H1 (cell line): ENCODE data around the gene LMNTD2. TPM values are rescaled to one million over a fixed set of nuclear protein-coding genes. Genes with fewer than 3 reads are reported as not detected.

Experiments
- CTCF ChIA-PET: fragments of 300-600 bp; sonication (Branson Sonifier 250); formaldehyde crosslinking; loops from one replicate; lab custom pipeline; 2021; ENCODE audit not compliant: partially characterized antibody; lab: Charles Lee
- POLR2A ChIA-PET: fragments of 300-600 bp; sonication (Branson Sonifier 250); formaldehyde crosslinking; loops from one replicate; lab custom pipeline; 2021; ENCODE audit warnings: inconsistent platforms; ENCODE audit not compliant: partially characterized antibody; lab: Charles Lee
- DNase-seq, 2 experiments: peaks; one replicate each; pipeline versions ENCODE4 v3.0.0 to v3.0.0-alpha.2; 2010 to 2022; ENCODE audit warnings: low spot score in 2 of 2, low read depth in 1 of 2, mixed read lengths in 1 of 2
- FAIRE-seq: peaks from 2 replicates; lab custom pipeline; 2011; peaks lifted over from hg19 to GRCh38; lab: Jason Lieb, UNC
- H2AFZ ChIP-seq: 2 replicates; pipeline ENCODE4 v1.8.1; 2012; ENCODE audit warnings: low read length, inconsistent platforms
- H2AK5ac ChIP-seq: 2 replicates; pipeline ENCODE4 v1.6.1; 2013; ENCODE audit warnings: low read depth, low read length
- H2BK120ac ChIP-seq: replicated peaks from 2 replicates; pipeline ENCODE3; 2013; ENCODE audit warnings: low read depth, low read length, inconsistent platforms
- H2BK12ac ChIP-seq: 2 replicates; pipeline ENCODE4 v1.6.1; 2013; ENCODE audit warnings: low read depth, low read length
- H2BK15ac ChIP-seq: 2 replicates; pipeline ENCODE4 v1.6.1; 2013; ENCODE audit warnings: low read length
- H2BK20ac ChIP-seq: 2 replicates; pipeline ENCODE4 v1.6.1; 2013; ENCODE audit warnings: low read length
- H2BK5ac ChIP-seq: 2 replicates; pipeline ENCODE4 v1.6.1; 2013; ENCODE audit warnings: low read depth, low read length
- H3K14ac ChIP-seq: 2 replicates; pipeline ENCODE4 v1.6.1; 2013; ENCODE audit warnings: inconsistent platforms; ENCODE audit not compliant: insufficient read length
- H3K18ac ChIP-seq: 2 replicates; pipeline ENCODE4 v1.6.1; 2013; ENCODE audit warnings: low read length; ENCODE audit errors: extremely low read depth
- H3K23ac ChIP-seq: 2 replicates; pipeline ENCODE4 v1.6.1; 2013; ENCODE audit warnings: inconsistent platforms; ENCODE audit not compliant: insufficient read length
- H3K23me2 ChIP-seq: 2 replicates; pipeline ENCODE4 v1.6.1; 2013; ENCODE audit warnings: low read depth, low read length
- H3K27ac ChIP-seq: 2 replicates; pipeline ENCODE4 v1.6.1; 2011; ENCODE audit warnings: low read depth, low read length, inconsistent platforms
- H3K27me3 ChIP-seq, 4 experiments: replicated peaks in 1 of 4; 1 replicate in 1 of 4; 2 replicates in 3 of 4; pipeline versions ENCODE4 v1.6.1 to v1.8.1; 2011 to 2013; ENCODE audit warnings: low read length in 3 of 4, mild to moderate bottlenecking in 3 of 4, inconsistent platforms in 2 of 4, mixed read lengths in 2 of 4, moderate library complexity in 1 of 4; ENCODE audit not compliant: control insufficient read depth in 3 of 4, insufficient read depth in 3 of 4; ENCODE audit errors: extremely low read depth in 1 of 4
- H3K36me3 ChIP-seq, 4 experiments: 2 replicates each; pipeline versions ENCODE4 v1.6.1 to v1.8.1; 2011 to 2013; ENCODE audit warnings: mild to moderate bottlenecking in 4 of 4, low read length in 3 of 4, moderate library complexity in 2 of 4, control low read depth in 1 of 4, inconsistent platforms in 1 of 4; ENCODE audit not compliant: insufficient read depth in 4 of 4, control insufficient read depth in 2 of 4
- H3K4ac ChIP-seq: replicated peaks from 2 replicates; pipeline ENCODE3; 2013; ENCODE audit warnings: low read length, low read depth, mixed read lengths, inconsistent platforms; ENCODE audit not compliant: insufficient read length
- H3K4me1 ChIP-seq, 4 experiments: replicated peaks in 1 of 4; 1 replicate in 1 of 4; 2 replicates in 3 of 4; pipeline versions ENCODE4 v1.6.1 to v1.8.1; 2011 to 2013; ENCODE audit warnings: low read length in 3 of 4, inconsistent platforms in 2 of 4, mixed read lengths in 1 of 4; ENCODE audit not compliant: insufficient read depth in 4 of 4, control insufficient read depth in 3 of 4
- H3K4me2 ChIP-seq, 2 experiments: 2 replicates each; pipeline versions ENCODE4 v1.6.1 to v1.8.1; 2011 to 2013; ENCODE audit warnings: low read depth in 2 of 2, low read length in 2 of 2, control low read depth in 1 of 2, inconsistent platforms in 1 of 2, mild to moderate bottlenecking in 1 of 2; ENCODE audit not compliant: insufficient read depth in 1 of 2
- H3K4me3 ChIP-seq, 4 experiments: fragments of 200-600, 300-600 bp in 1 of 4; sonication (generic), shearing (Covaris generic), sonication (Bioruptor Twin) in 1 of 4; 2 replicates each; pipeline versions ENCODE4 v1.5.1 to v1.8.1; 2011 to 2016; ENCODE audit warnings: low read length in 4 of 4, low read depth in 3 of 4, control low read depth in 2 of 4, inconsistent platforms in 2 of 4, mild to moderate bottlenecking in 2 of 4, mixed read lengths in 1 of 4, moderate library complexity in 1 of 4; ENCODE audit not compliant: insufficient read depth in 2 of 4; ENCODE audit errors: extremely low read depth in 1 of 4
- H3K56ac ChIP-seq: replicated peaks from 2 replicates; pipeline ENCODE3; 2013; ENCODE audit warnings: low read depth, mild to moderate bottlenecking, mixed read lengths, low read length, inconsistent platforms; ENCODE audit not compliant: insufficient read length
- H3K79me1 ChIP-seq: 2 replicates; pipeline ENCODE4 v1.6.1; 2013; ENCODE audit warnings: low read depth, low read length, control low read depth
- H3K79me2 ChIP-seq, 2 experiments: 2 replicates each; pipeline versions ENCODE4 v1.6.1 to v1.8.1; 2012 to 2013; ENCODE audit warnings: low read length in 2 of 2, mild to moderate bottlenecking in 2 of 2, inconsistent platforms in 1 of 2; ENCODE audit not compliant: insufficient read depth in 2 of 2, control insufficient read depth in 1 of 2
- H3K9ac ChIP-seq, 4 experiments: replicated peaks in 1 of 4; 1 replicate in 1 of 4; 2 replicates in 3 of 4; pipeline versions ENCODE4 v1.6.1 to v1.8.1; 2011 to 2013; ENCODE audit warnings: low read depth in 3 of 4, low read length in 3 of 4, control low read depth in 2 of 4, mild to moderate bottlenecking in 2 of 4, moderate library complexity in 2 of 4, inconsistent platforms in 1 of 4; ENCODE audit errors: extremely low read depth in 1 of 4
- H3K9me3 ChIP-seq, 2 experiments: 2 replicates each; pipeline versions ENCODE4 v1.6.1 to v1.8.1; 2012 to 2013; ENCODE audit warnings: mild to moderate bottlenecking in 2 of 2, moderate library complexity in 2 of 2, control low read depth in 1 of 2, inconsistent platforms in 1 of 2, low read depth in 1 of 2, low read length in 1 of 2, mixed read lengths in 1 of 2; ENCODE audit not compliant: insufficient read depth in 2 of 2
- H4K20me1 ChIP-seq, 2 experiments: replicated peaks in 1 of 2; 2 replicates each; pipeline versions ENCODE3 to v1.8.1; 2011 to 2013; ENCODE audit warnings: inconsistent platforms in 2 of 2, low read length in 2 of 2, mild to moderate bottlenecking in 1 of 2; ENCODE audit not compliant: insufficient read depth in 2 of 2, control insufficient read depth in 1 of 2
- H4K5ac ChIP-seq: 2 replicates; pipeline ENCODE4 v1.6.1; 2013; ENCODE audit warnings: low read length, low read depth, mixed read lengths, inconsistent platforms; ENCODE audit not compliant: insufficient read length
- H4K8ac ChIP-seq: 2 replicates; pipeline ENCODE4 v1.8.0; 2013; ENCODE audit warnings: mild to moderate bottlenecking, moderate library complexity, low read length, inconsistent platforms; ENCODE audit not compliant: insufficient read depth; ENCODE audit errors: extremely low read depth
- H4K91ac ChIP-seq: replicated peaks from 2 replicates; pipeline ENCODE3; 2013; ENCODE audit warnings: low read length, mixed read lengths, inconsistent platforms; ENCODE audit not compliant: insufficient read length
- BRCA1 ChIP-seq: IDR thresholded peaks from 2 replicates; pipeline ENCODE4 v1.6.1; 2012; ENCODE audit warnings: low read depth, low read length, improper control_type of control experiment
- CBX8 ChIP-seq: fragments of 300-800, 300-1000 bp; sonication (generic); IDR thresholded peaks from 2 replicates; pipeline ENCODE4 v1.7.1; 2016; ENCODE audit warnings: low read depth, low read length, borderline replicate concordance
- CEBPB ChIP-seq: IDR thresholded peaks from 2 replicates; pipeline ENCODE4 v1.6.1; 2012; ENCODE audit warnings: low read depth, low read length
- CHD1 ChIP-seq: IDR thresholded peaks from 2 replicates; pipeline ENCODE4 v1.6.1; 2012; ENCODE audit warnings: low read depth, low read length, improper control_type of control experiment
- GABPA ChIP-seq: IDR thresholded peaks from 2 replicates; pipeline ENCODE4 v1.6.1; 2011; ENCODE audit warnings: mild to moderate bottlenecking, low read length, moderate library complexity, borderline replicate concordance; ENCODE audit not compliant: insufficient read depth
- KDM5A ChIP-seq: fragments of 200-600 bp; IDR thresholded peaks from 2 replicates; pipeline ENCODE4 v1.7.1; 2012; ENCODE audit warnings: mild to moderate bottlenecking, low read length, inconsistent platforms, mixed read lengths
- NRF1 ChIP-seq: IDR thresholded peaks from 2 replicates; pipeline ENCODE4 v1.6.1; 2011; ENCODE audit warnings: mild to moderate bottlenecking, low read depth, low read length, improper control_type of control experiment
- RAD21 ChIP-seq, 2 experiments: IDR thresholded peaks in 1 of 2; conservative IDR thresholded peaks in 1 of 2; 2 replicates each; pipeline ENCODE4 v1.6.1; 2011; ENCODE audit warnings: low read depth in 2 of 2, low read length in 2 of 2, improper control_type of control experiment in 1 of 2, inconsistent platforms in 1 of 2, mild to moderate bottlenecking in 1 of 2, moderate library complexity in 1 of 2
- ZNF274 ChIP-seq: IDR thresholded peaks from 2 replicates; pipeline ENCODE4 v1.7.0; 2012; ENCODE audit warnings: low read length, borderline replicate concordance; ENCODE audit errors: extremely low read depth
- WGBS, 2 experiments: shearing (Covaris generic) in 1 of 2; methylation state at CpG; one replicate each; pipeline versions ENCODE4 v1.1.6 to v1.1.7; 2013 to 2015; ENCODE audit warnings: low lambda C conversion rate in 2 of 2, mixed read lengths in 2 of 2, inconsistent platforms in 1 of 2, low coverage in 1 of 2, missing lambda C conversion rate in 1 of 2; ENCODE audit not compliant: insufficient replicate concordance in 2 of 2, insufficient coverage in 1 of 2, insufficient read length in 1 of 2; ENCODE audit errors: extremely low coverage in 1 of 2, missing lambda C conversion rate in 1 of 2; 5-methylcytosine and 5-hydroxymethylcytosine counted together
- polyA plus RNA-seq, 7 experiments: library from polyadenylated mRNA; depleted of rRNA in 3 of 7; stranded (reverse) in 5 of 7; unstranded in 2 of 7; fragments of >200 nt in 5 of 7; fragments of 200-250 nt in 2 of 7; gene quantifications; 1 replicate in 5 of 7; 2 replicates in 1 of 7; 4 replicates in 1 of 7; pipeline versions ENCODE4 v1.2.1 to v1.2.3, GENCODE V29; 2011 to 2013; ENCODE audit warnings: missing spikeins in 2 of 7, mixed read lengths in 2 of 7
- total RNA-seq: library from RNA; stranded (reverse); fragmentation: NEBNext Ultra II Directional; extraction: Animal tissue kit (Norgen Biotek cat#: 25700); gene quantifications from 2 replicates; pipeline ENCODE4 v1.2.1, GENCODE V29; 2021

Gene LMNTD2
- total and polyA plus RNA-seq, 2 of the 8 experiments (the other 6 are each of a cell fraction or from before 2014, with no cell fraction given) = 1.6 to 3.1 TPM

- POLR2A ChIA-PET = interaction anchor here (1.0 to 1.3 kb wide), 2 partner anchors 9 kb away, joined by 4 read pairs; no protein-coding TSS in a partner anchor
- Histone ChIP-seq H2BK12ac (no peak overlapping the region), H2AFZ (no peak overlapping the region), H2BK5ac (no peak overlapping the region), H3K79me2 (no peaks in the 10 kb centered on the region), H3K23ac (no peak overlapping the region), H3K4ac (no peak overlapping the region), H3K27me3 (no peaks in the 10 kb centered on the region), H4K5ac (no peak overlapping the region), H3K27ac (no peak overlapping the region), H3K4me3 (no peak overlapping the region), H2BK120ac (no peak overlapping the region), H3K18ac (no peak overlapping the region), H2BK15ac (no peak overlapping the region), H3K9ac (no peak overlapping the region), H3K79me1 (no peaks in the 10 kb centered on the region), H3K56ac (no peak overlapping the region), H2AK5ac (no peak overlapping the region)
- FAIRE-seq (no peak), DNase-seq (no peak)
- no peak for TF ChIP-seq BRCA1
- TF ChIP-seq KDM5A = no peak
- no peak for TF ChIP-seq ZNF274
- no peak for TF ChIP-seq CBX8
- no peak for TF ChIP-seq CHD1
- TF ChIP-seq CEBPB = no peak
- TF ChIP-seq NRF1 = no peak
- no peak for TF ChIP-seq RAD21 (IDR thresholded peaks at IDR 0.05 in 1 of 2, conservative IDR thresholded peaks at IDR 0.05 in 1 of 2; ENCODE audit: low read depth in 2 of 2, low read length in 2 of 2)
- TF ChIP-seq GABPA = no peak
- TF ChIP-seq, all 59 proteins: peak for 0
- H4K8ac ChIP-seq = no peak overlapping the region
- no peak overlapping the region for H2BK20ac ChIP-seq
- no peak overlapping the region for H3K14ac ChIP-seq
- H3K4me2 ChIP-seq = no peak overlapping the region
- CTCF ChIA-PET = interaction anchor here (0.8 to 1.2 kb wide), 2 partner anchors 51 to 219 kb away, joined by 3 read pairs; no protein-coding TSS in a partner anchor
- peaks cover 0 to 2% (median 0%) of the 10 kb centered on the region in 4 experiments; a peak in 3 of 7 replicates for H3K4me1 ChIP-seq
- H4K91ac ChIP-seq = no peak overlapping the region
- 93% methylated on average over 11 of the region's 11 CpGs; no CpG with 5 or more reads in 1 of the 2 experiments for WGBS, 2 experiments
- no peaks in the 10 kb centered on the region for H3K23me2 ChIP-seq
- H4K20me1 ChIP-seq = no peaks in the 10 kb centered on the region
- no peaks in the 10 kb centered on the region for H3K36me3 ChIP-seq
- H3K9me3 ChIP-seq = no peaks in the 10 kb centered on the region
Observed at GRCh38 chr11:545171-545570, 15.4 kb downstream of the LMNTD2 start.
